Gastrocnemius medialis (tissue), 4 donors: ENCODE data around the gene RIPK3. TPM values are rescaled to one million over a fixed set of nuclear protein-coding genes. Genes with fewer than 3 reads are reported as not detected.
A peak's percentile ranks its signal among the peaks of the same experiment; 100 is the strongest.

Experiments used
- ATAC-seq, 2 donors: fragments of 150-250 bp; one replicate each; pipeline ENCODE4 v1.9.1; 2016
- DNase-seq, 2 donors: peaks; one replicate each; pipeline ENCODE4 v3.0.0-alpha.2; 2019
- H3K27ac ChIP-seq, 4 donors: fragments of 200-600 bp; sonication (generic); 1 replicate in 1 of 4; 2 replicates in 3 of 4; pipeline ENCODE4 v1.5.1; 2016 to 2018; ENCODE audit warnings: mild to moderate bottlenecking in 2 of 4, moderate library complexity in 1 of 4
- H3K27me3 ChIP-seq, 3 donors: fragments of 200-600 bp; sonication (generic) in 2 of 3; 1 replicate in 1 of 3; 2 replicates in 2 of 3; pipeline versions ENCODE4 v1.5.1 to v1.6.0; 2016 to 2019; ENCODE audit warnings: mild to moderate bottlenecking in 1 of 3, moderate library complexity in 1 of 3
- H3K36me3 ChIP-seq, 2 donors: fragments of 200-600 bp; sonication (generic) in 1 of 2; one replicate each; pipeline ENCODE4 v1.5.1; 2017 to 2018
- H3K4me1 ChIP-seq, 2 donors: fragments of 200-600 bp; sonication (generic) in 1 of 2; one replicate each; pipeline ENCODE4 v1.5.1; 2016 to 2017; ENCODE audit warnings: mild to moderate bottlenecking in 2 of 2
- H3K4me3 ChIP-seq, 4 donors: fragments of 200-600 bp; sonication (generic) in 3 of 4; 1 replicate in 1 of 4; 2 replicates in 3 of 4; pipeline ENCODE4 v1.5.1; 2016 to 2019; ENCODE audit warnings: mild to moderate bottlenecking in 2 of 4
- H3K9me3 ChIP-seq, 3 donors: fragments of 200-600 bp; sonication (generic) in 2 of 3; 1 replicate in 1 of 3; 2 replicates in 2 of 3; pipeline ENCODE4 v1.5.1; 2016 to 2019
- CTCF ChIP-seq, 5 experiments: fragments of 450-650 bp in 3 of 5; fragments of 200-600 bp in 2 of 5; sonication (generic) in 2 of 5; IDR thresholded peaks in 4 of 5; conservative IDR thresholded peaks in 1 of 5; 1 replicate in 4 of 5; 2 replicates in 1 of 5; pipeline ENCODE4 v1.5.1; 2016 to 2019; ENCODE audit warnings: antibody characterized with exemption in 5 of 5, mild to moderate bottlenecking in 3 of 5, moderate library complexity in 3 of 5
- POLR2A ChIP-seq, 2 donors: fragments of 450-650 bp; IDR thresholded peaks; one replicate each; pipeline ENCODE4 v1.6.1; 2017; ENCODE audit warnings: antibody characterized with exemption in 2 of 2, mild to moderate bottlenecking in 2 of 2, moderate library complexity in 2 of 2
- in situ Hi-C, 4 donors: fragments of 200-750 bp; cut with MboI; loops; one replicate each; pipeline versions ENCODE4 v1.15.0 to v1.8.0; 2017; ENCODE audit warnings: low sequenced_read_pairs in 4 of 4
- intact Hi-C: fragments of 100-400 bp; cut with DNase I; formaldehyde crosslinking; loops from one replicate; pipeline ENCODE4 v1.15.1; 2023; ENCODE audit warnings: low total_unique reads
- total RNA-seq, 4 donors: library from RNA; depleted of rRNA; stranded (reverse); fragments of >200 nt; gene quantifications; one replicate each; pipeline versions ENCODE4 v1.1.0 to v1.2.3, GENCODE V29; 2016

The RIPK3 gene
- total RNA-seq, 4 donors from 2014 or later: 0.66 to 1.6 (median 0.97) TPM

GRCh38 chr14:24317141-24317928 lies 22.5 kb downstream of the RIPK3 start:
- H3K36me3 ChIP-seq: no peaks in the 10 kb centered on the region
- intact Hi-C loops (no loop called here), in situ Hi-C loops (no loop called here)
- peaks cover 11 to 31% (median 20%) of the 10 kb centered on the region in 3 donors for H3K27me3 ChIP-seq
- no peaks in the 10 kb centered on the region for H3K9me3 ChIP-seq
- no peak overlapping the region for H3K27ac ChIP-seq
- DNase-seq: no peak
- H3K4me1 ChIP-seq: peaks cover 0 to 9% of the 10 kb centered on the region in 2 donors
- no peak for ATAC-seq
- H3K4me3 ChIP-seq: no peak overlapping the region
- no peak for TF ChIP-seq CTCF (IDR thresholded peaks at IDR 0.05 in 4 of 5, conservative IDR thresholded peaks at IDR 0.05 in 1 of 5)
- no peak for TF ChIP-seq POLR2A (IDR thresholded peaks at IDR 0.05)

GRCh38 chr14:24316597-24316950 lies 23.2 kb downstream of the RIPK3 start:
- no peak for DNase-seq
- TF ChIP-seq POLR2A (IDR thresholded peaks at IDR 0.05) (no peak), CTCF (IDR thresholded peaks at IDR 0.05 in 4 of 5, conservative IDR thresholded peaks at IDR 0.05 in 1 of 5) (no peak)
- intact Hi-C loops (no loop called here), in situ Hi-C loops (no loop called here)
- peaks cover 11 to 31% (median 20%) of the 10 kb centered on the region in 3 donors for H3K27me3 ChIP-seq
- H3K36me3 ChIP-seq: no peaks in the 10 kb centered on the region
- no peak for ATAC-seq
- H3K4me1 ChIP-seq: peaks cover 0 to 9% of the 10 kb centered on the region in 2 donors
- H3K9me3 ChIP-seq: no peaks in the 10 kb centered on the region
- peak overlapping the region in 2 of 4 donors; percentile 49 to 53 for H3K27ac ChIP-seq
- peak overlapping the region in 1 of 4 donors; percentile 18 for H3K4me3 ChIP-seq

GRCh38 chr14:24315807-24316596 lies 23.8 kb downstream of the RIPK3 start:
- H3K4me3 ChIP-seq: peak overlapping the region in 2 of 4 donors; percentile 18 to 22
- in situ Hi-C loops (no loop called here), intact Hi-C loops (no loop called here)
- H3K27ac ChIP-seq: peak overlapping the region in 3 of 4 donors; percentile 49 to 74 (median 53)
- TF ChIP-seq POLR2A (IDR thresholded peaks at IDR 0.05) (no peak), CTCF (IDR thresholded peaks at IDR 0.05 in 4 of 5, conservative IDR thresholded peaks at IDR 0.05 in 1 of 5) (peak in 4 of 5 experiments; percentile 16 to 46 (median 27))
- H3K9me3 ChIP-seq: no peaks in the 10 kb centered on the region
- peak; percentile 17 to 56 for ATAC-seq
- H3K4me1 ChIP-seq: peaks cover 0 to 9% of the 10 kb centered on the region in 2 donors
- peak in 1 of 2 donors; percentile 31 for DNase-seq
- H3K36me3 ChIP-seq: no peaks in the 10 kb centered on the region
- peaks cover 11 to 31% (median 20%) of the 10 kb centered on the region in 3 donors for H3K27me3 ChIP-seq

GRCh38 chr14:24315243-24315806 lies 24.5 kb downstream of the RIPK3 start:
- H3K27ac ChIP-seq: peak overlapping the region in 3 of 4 donors; percentile 49 to 74 (median 53)

More at GRCh38 chr14:24315243-24315806, 24.5 kb downstream of the RIPK3 start:
- TF ChIP-seq POLR2A (IDR thresholded peaks at IDR 0.05): no peak
- TF ChIP-seq CTCF (IDR thresholded peaks at IDR 0.05 in 4 of 5, conservative IDR thresholded peaks at IDR 0.05 in 1 of 5): no peak
- DNase-seq (no peak), ATAC-seq (no peak)
- in situ Hi-C loops: no loop called here
- Histone ChIP-seq H3K4me1 (peaks cover 3 to 13% of the 10 kb centered on the region in 2 donors), H3K4me3 (peak overlapping the region in 1 of 4 donors; percentile 18), H3K9me3 (no peaks in the 10 kb centered on the region), H3K36me3 (no peaks in the 10 kb centered on the region), H3K27me3 (peaks cover 11 to 31% (median 20%) of the 10 kb centered on the region in 3 donors)
- intact Hi-C loops: no loop called here
